Mesodermal cell (in vitro differentiated cells): ENCODE results near the gene IGFBP2.

ENCODE experiments used
- H3K27ac ChIP-seq: 2 replicates; pipeline ENCODE4 v1.7.0; 2013; ENCODE audit warnings: mild to moderate bottlenecking, low read depth, low read length, moderate library complexity; ENCODE audit not compliant: severe bottlenecking
- H3K36me3 ChIP-seq: 2 replicates; pipeline ENCODE4 v1.7.1; 2013; ENCODE audit warnings: mild to moderate bottlenecking, low read length, moderate library complexity; ENCODE audit not compliant: control insufficient read depth, insufficient read depth
- H3K4me1 ChIP-seq: one replicate; pipeline ENCODE4 v1.7.1; 2013; ENCODE audit warnings: mild to moderate bottlenecking, low read length; ENCODE audit not compliant: insufficient read depth, control insufficient read depth, poor library complexity, severe bottlenecking
- H3K4me3 ChIP-seq: 2 replicates; pipeline ENCODE4 v1.7.0; 2013; ENCODE audit warnings: low read length, control low read depth, mild to moderate bottlenecking; ENCODE audit not compliant: insufficient read depth, poor library complexity, severe bottlenecking; ENCODE audit errors: extremely low read depth
- H3K9me3 ChIP-seq: 2 replicates; pipeline ENCODE4 v1.7.1; 2013; ENCODE audit warnings: mild to moderate bottlenecking, low read length, moderate library complexity; ENCODE audit not compliant: control insufficient read depth
- WGBS, 2 experiments: methylation state at CpG; one replicate each; pipeline ENCODE4 v1.1.5; 2013; ENCODE audit warnings: missing lambda C conversion rate in 2 of 2; ENCODE audit not compliant: insufficient coverage in 2 of 2; 5-methylcytosine and 5-hydroxymethylcytosine counted together

The IGFBP2 gene

GRCh38 chr2:216644842-216645635 is 11.8 kb downstream of the IGFBP2 start:
- no peak overlapping the region for H3K27ac ChIP-seq
- no peak overlapping the region for H3K4me3 ChIP-seq
- no peaks in the 10 kb centered on the region for H3K9me3 ChIP-seq
- H3K4me1 ChIP-seq = peaks cover 26% of the 10 kb centered on the region
- H3K36me3 ChIP-seq = peaks cover 46% of the 10 kb centered on the region
- 87 to 100% methylated on average over 3 of the region's 4 CpGs for WGBS, 2 experiments

- H3K4me3 ChIP-seq = no peak overlapping the region
- peaks cover 41% of the 10 kb centered on the region for H3K36me3 ChIP-seq
- WGBS, 2 experiments = 89 to 94% methylated on average over 3 of the region's 3 CpGs
- peaks cover 31% of the 10 kb centered on the region for H3K4me1 ChIP-seq
- no peak overlapping the region for H3K27ac ChIP-seq
- no peaks in the 10 kb centered on the region for H3K9me3 ChIP-seq
Measured at GRCh38 chr2:216645636-216645950, 12.4 kb downstream of the IGFBP2 start.

- peaks cover 33% of the 10 kb centered on the region for H3K4me1 ChIP-seq
- H3K27ac ChIP-seq = no peak overlapping the region
- no peak overlapping the region for H3K4me3 ChIP-seq
- 100% methylated on average over 2 of the region's 3 CpGs; no CpG with 5 or more reads in 1 of the 2 experiments for WGBS, 2 experiments
- H3K36me3 ChIP-seq = peaks cover 35% of the 10 kb centered on the region
- H3K9me3 ChIP-seq = no peaks in the 10 kb centered on the region
Measured at GRCh38 chr2:216646116-216646515, 12.9 kb downstream of the IGFBP2 start.

GRCh38 chr2:216648105-216648504 is 14.9 kb downstream of the IGFBP2 start:
- Histone ChIP-seq H3K4me3 (no peak overlapping the region), H3K4me1 (peaks cover 31% of the 10 kb centered on the region), H3K36me3 (peaks cover 27% of the 10 kb centered on the region), H3K27ac (no peak overlapping the region), H3K9me3 (no peaks in the 10 kb centered on the region)
- WGBS, 2 experiments = 96 to 100% methylated on average over 2 to 3 of the region's 3 CpGs

GRCh38 chr2:216649574-216649973 is 16.4 kb downstream of the IGFBP2 start:
- 70 to 84% methylated on average over 2 to 3 of the region's 5 CpGs for WGBS, 2 experiments
- peaks cover 28% of the 10 kb centered on the region for H3K36me3 ChIP-seq
- H3K27ac ChIP-seq = peak overlapping the region; percentile 20
- H3K4me3 ChIP-seq = no peak overlapping the region
- no peaks in the 10 kb centered on the region for H3K9me3 ChIP-seq
- H3K4me1 ChIP-seq = peaks cover 20% of the 10 kb centered on the region

- Histone ChIP-seq H3K9me3 (no peaks in the 10 kb centered on the region), H3K4me1 (peaks cover 17% of the 10 kb centered on the region), H3K4me3 (no peak overlapping the region), H3K36me3 (peaks cover 27% of the 10 kb centered on the region), H3K27ac (no peak overlapping the region)
- WGBS, 2 experiments = 76 to 93% methylated on average over 3 of the region's 3 CpGs
Measured at GRCh38 chr2:216650626-216651257, 17.5 kb downstream of the IGFBP2 start.

- 93 to 98% methylated on average over 3 to 5 of the region's 6 CpGs for WGBS, 2 experiments
- no peak overlapping the region for H3K4me3 ChIP-seq
- no peak overlapping the region for H3K27ac ChIP-seq
- peaks cover 17% of the 10 kb centered on the region for H3K4me1 ChIP-seq
- peaks cover 27% of the 10 kb centered on the region for H3K36me3 ChIP-seq
- H3K9me3 ChIP-seq = no peaks in the 10 kb centered on the region
Measured at GRCh38 chr2:216651351-216651881, 18.2 kb downstream of the IGFBP2 start.

- Histone ChIP-seq H3K36me3 (peaks cover 22% of the 10 kb centered on the region), H3K9me3 (no peaks in the 10 kb centered on the region), H3K4me1 (peaks cover 26% of the 10 kb centered on the region), H3K27ac (no peak overlapping the region), H3K4me3 (no peak overlapping the region)
- WGBS, 2 experiments = 83 to 92% methylated on average over 3 of the region's 4 CpGs
Measured at GRCh38 chr2:216652566-216652965, 19.3 kb downstream of the IGFBP2 start.

- H3K4me3 ChIP-seq = no peak overlapping the region
- H3K36me3 ChIP-seq = peaks cover 22% of the 10 kb centered on the region
- WGBS, 2 experiments = 92 to 100% methylated on average over 3 of the region's 4 CpGs
- H3K4me1 ChIP-seq = peaks cover 21% of the 10 kb centered on the region
- no peaks in the 10 kb centered on the region for H3K9me3 ChIP-seq
- no peak overlapping the region for H3K27ac ChIP-seq
Measured at GRCh38 chr2:216653093-216653799, 20.0 kb downstream of the IGFBP2 start.

- Histone ChIP-seq H3K4me1 (peaks cover 24% of the 10 kb centered on the region), H3K9me3 (no peaks in the 10 kb centered on the region), H3K36me3 (peaks cover 25% of the 10 kb centered on the region), H3K27ac (no peak overlapping the region), H3K4me3 (no peak overlapping the region)
- 96 to 100% methylated on average over 2 of the region's 2 CpGs for WGBS, 2 experiments
Measured at GRCh38 chr2:216653931-216654365, 20.7 kb downstream of the IGFBP2 start.
